HG03571 (cell line): ENCODE results near the gene RSKR.
A peak's percentile ranks its signal among the peaks of the same experiment; 100 is the strongest.
"Not testable (repeated sequence)": the region's sequence is repeated elsewhere in the genome, so short reads cannot be mapped to it uniquely, and the experiment has no call there.

Experiments
- ATAC-seq: cut with Tn5 transposase; IDR thresholded peaks from one replicate; pipeline ENCODE4 v1.9.1; 2021; ENCODE audit not compliant: unreplicated experiment

Gene RSKR, protein sequence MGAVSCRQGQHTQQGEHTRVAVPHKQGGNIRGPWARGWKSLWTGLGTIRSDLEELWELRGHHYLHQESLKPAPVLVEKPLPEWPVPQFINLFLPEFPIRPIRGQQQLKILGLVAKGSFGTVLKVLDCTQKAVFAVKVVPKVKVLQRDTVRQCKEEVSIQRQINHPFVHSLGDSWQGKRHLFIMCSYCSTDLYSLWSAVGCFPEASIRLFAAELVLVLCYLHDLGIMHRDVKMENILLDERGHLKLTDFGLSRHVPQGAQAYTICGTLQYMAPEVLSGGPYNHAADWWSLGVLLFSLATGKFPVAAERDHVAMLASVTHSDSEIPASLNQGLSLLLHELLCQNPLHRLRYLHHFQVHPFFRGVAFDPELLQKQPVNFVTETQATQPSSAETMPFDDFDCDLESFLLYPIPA

DNA sequence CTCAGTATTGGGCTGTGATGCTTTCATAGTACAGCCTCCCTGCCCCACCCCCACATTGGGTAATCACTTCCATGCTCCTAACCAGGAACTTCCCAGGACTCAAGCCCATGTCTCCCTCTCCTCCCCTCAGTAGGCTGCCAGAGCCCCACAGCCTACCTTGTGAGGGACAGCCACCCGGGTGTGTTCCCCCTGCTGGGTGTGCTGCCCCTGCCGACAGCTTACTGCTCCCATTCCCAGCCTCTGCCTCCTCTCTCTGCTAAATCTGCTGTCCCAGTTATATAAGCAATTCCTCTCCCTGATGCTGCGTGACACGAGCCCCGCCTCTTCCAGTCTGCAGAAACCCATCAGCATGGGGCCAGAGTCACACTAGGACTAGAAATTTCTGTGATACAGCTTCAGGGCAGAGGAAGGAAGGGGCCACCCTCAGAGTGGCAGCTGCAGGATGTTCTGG is at the start of gene RSKR:
TSS of gene RSKR (minus strand) at position 255 of the 451 bp plus-strand sequence. CDS start at position 231, 24 bp downstream.
- ATAC-seq: no peak

DNA sequence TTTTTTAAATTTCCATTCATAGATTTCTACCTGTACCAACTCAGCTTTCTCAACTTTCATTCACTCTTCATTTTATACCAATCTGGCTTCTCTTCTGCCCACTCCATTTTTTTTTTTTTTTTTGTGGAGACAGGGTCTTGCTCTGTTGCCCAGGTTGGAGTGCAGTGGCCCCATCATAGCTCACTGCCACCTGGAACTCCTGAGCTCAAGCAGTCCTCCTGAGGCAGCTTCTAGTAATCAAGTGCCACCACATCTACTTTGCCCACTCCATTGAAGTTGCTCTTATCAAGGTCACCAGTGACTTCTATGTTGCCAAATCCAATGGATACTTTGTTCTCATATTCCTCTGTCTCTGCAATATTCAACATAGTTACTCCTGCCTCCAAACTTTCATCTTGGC is 49.7 kb upstream of the RSKR start:
- no peak for ATAC-seq

DNA sequence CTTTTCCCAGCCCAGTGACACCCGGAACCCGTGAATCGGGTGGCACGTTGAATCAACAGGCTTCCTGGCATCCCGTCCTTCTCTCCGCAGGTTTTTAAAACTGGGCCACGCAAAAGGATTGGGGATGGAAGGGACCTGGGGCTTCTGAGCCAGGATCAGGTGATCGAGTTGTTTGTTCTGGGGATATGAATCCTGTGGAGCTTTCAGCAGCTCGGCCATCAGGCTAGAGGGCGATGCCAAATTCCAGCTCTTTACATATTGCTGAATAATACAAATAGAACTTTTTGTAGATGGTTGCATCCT is 48.5 kb upstream of the RSKR start:
- ATAC-seq: no peak

DNA sequence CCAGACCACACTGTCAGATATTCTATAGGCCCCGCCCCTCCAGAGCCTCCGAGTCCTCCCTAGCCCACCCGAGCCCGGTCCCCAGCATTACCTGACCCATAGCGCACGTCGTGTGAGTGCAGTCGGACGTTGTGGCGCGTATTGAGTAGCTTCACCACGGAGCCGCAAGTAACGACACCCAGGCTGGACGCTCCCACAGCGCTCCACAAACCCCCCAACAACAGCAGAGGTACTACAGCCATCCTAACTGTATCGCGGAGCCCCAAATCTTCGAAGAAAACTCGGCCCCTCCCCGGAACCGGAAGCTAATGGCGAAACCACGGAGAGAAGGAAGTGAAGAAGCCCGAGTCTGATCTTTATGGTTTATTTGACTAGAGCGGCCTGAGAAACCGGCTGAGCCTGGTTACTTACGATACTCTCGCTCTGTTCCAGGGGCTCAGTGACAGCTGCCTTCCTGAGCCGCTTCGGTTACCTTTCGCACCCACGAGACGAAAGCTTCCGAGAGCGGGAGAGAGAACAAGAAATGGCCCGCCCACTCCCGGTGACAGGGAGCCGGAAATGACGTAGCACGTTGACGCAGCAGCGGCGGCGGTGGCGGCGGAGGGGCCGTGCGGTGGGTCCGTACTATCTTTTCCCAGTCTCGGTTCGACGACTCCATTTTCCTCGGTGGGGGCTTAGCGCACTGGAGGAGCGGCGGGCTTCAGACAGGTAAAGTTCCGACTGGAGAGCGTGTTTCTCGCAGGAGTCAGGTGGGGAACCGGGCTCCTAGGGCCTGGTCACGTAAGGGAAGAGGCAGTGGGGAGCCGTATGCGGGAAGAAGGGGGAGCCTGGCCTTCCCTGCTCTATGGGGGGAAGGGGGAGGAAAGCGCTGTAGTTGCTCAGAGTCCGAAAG is 47.9 kb upstream of the RSKR start, which contains the start of the genes SDF2 and SUPT6H:
TSS of gene SDF2 (minus strand) at position 272 of the 892 bp plus-strand sequence. CDS start at position 242, 30 bp downstream.
TSS of gene SUPT6H (plus strand) at position 571 of the 892 bp plus-strand sequence. CDS start 11,197 bp downstream, outside the sequence.
- ATAC-seq: peak; percentile 86

DNA sequence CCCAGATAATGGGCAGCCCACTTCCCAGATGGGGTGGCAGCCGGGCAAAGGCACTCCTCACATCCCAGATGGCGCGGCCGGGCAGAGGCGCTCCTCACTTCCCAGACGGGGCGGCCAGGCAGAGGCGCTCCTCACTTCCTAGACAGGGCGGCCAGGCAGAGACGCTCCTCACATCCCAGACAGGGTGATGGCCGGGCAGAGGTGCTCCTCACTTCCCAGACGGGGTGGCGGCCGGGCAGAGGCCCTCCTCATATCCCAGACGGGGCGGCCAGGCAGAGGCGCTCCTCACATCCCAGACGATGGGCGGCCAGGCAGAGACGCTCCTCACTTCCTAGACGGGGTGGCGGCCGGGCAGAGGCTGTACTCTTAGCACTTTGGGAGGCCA is 45.5 kb upstream of the RSKR start:
- not testable (repeated sequence) for ATAC-seq

DNA sequence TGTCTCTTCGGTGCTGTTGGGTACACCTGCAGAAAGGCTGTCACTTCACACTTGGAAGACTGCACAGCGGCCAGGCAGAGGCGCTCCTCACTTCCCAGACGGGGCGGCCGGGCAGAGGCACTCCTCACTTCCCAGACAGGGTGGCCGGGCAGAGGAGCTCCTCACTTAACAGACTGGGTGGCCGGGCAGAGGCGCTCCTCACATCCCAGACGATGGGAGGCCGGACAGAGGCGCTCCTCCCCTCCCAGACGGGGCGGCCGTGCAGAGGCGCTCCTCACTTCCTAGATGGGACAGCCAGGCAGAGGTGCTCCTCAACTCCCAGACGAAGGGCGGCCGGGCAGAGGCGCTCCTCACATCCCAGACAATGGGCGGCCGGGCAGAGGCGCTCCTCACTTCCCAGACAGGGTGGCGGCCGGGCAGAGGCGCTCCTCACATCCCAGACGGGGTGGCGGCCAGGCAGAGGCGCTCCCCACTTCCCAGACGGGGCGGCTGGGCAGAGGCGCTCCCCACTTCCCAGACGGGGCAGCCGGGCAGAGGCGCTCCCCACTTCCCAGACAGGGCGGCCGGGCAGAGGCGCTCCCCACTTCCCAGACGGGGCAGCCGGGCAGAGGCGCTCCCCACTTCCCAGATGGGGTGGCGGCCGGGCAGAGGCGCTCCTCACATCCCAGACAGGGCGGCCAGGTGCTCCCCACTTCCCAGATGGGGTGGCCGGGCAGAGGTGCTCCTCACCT is 44.9 kb upstream of the RSKR start:
- not testable (repeated sequence) for ATAC-seq

DNA sequence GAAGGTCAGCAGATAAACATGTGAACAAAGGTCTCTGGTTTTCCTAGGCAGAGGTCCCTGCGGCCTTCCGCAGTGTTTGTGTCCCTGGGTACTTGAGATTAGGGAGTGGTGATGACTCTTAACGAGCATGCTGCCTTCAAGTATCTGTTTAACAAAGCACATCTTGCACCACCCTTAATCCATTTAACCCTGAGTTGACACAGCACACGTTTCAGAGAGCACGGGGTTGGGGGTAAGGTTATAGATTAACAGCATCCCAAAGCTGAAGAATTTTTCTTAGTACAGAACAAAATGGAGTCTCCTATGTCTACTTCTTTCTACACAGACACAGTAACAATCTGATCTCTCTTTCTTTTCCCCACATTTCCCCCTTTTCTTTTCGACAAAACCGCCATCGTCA is 44.4 kb upstream of the RSKR start:
- ATAC-seq: not testable (repeated sequence)

DNA sequence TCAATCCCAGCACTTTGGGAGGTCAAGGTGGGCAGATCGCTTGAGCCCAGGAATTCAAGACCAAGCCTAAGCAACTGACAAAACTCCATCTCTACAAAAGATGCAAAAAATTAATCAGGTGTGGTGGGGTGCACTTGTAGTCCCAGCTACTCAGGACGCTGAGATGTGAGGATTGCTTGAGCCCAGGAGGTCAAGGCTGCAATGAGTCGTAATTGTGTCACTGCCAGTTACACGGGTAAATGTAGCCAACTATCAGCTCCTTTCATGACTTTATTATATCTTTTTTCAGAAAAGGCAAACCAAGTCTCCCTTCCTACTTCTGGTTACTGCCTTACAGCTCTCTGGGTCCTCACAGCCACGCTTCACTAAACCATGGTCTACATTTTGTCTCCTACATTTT is 43.8 kb upstream of the RSKR start:
- no peak for ATAC-seq

DNA sequence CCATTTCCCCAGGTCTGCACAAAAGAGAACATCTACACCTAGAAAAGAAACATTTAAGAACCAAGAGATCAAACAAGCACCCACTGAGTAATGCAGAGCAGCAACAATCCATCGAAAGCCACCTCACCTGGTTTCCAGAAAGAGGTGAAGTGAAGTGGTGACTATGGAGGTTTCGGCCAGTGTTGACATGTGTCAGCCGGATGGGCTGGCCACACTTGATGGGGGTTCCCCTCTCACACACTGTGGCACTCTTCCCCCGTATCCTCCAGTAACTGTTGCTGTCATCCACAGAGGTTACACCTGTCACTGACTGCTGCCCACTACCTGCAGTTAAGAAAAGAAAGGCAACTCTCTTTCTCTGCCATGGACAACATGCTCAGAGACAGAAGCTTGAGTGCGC is 41.2 kb upstream of the RSKR start:
- no peak for ATAC-seq

DNA sequence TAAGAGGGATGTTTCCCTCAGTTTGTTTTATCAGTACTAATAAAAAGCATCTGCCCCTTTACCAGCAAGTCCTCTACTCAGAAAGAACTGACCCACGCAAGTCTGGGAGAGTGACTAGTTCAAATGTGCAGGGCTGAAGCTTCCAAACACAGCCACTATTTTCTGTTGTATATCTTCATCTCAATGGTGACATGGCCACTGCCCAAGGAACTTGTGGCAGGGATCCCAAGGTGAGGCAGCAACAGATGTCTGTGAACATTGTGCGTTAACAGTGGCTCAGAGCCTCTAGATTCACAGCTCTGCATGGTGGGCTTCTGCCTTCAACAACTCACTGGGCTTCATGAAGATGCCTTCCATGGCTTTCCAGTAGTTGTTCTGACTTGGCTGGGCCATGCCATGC is 34.7 kb upstream of the RSKR start:
- ATAC-seq: no peak

DNA sequence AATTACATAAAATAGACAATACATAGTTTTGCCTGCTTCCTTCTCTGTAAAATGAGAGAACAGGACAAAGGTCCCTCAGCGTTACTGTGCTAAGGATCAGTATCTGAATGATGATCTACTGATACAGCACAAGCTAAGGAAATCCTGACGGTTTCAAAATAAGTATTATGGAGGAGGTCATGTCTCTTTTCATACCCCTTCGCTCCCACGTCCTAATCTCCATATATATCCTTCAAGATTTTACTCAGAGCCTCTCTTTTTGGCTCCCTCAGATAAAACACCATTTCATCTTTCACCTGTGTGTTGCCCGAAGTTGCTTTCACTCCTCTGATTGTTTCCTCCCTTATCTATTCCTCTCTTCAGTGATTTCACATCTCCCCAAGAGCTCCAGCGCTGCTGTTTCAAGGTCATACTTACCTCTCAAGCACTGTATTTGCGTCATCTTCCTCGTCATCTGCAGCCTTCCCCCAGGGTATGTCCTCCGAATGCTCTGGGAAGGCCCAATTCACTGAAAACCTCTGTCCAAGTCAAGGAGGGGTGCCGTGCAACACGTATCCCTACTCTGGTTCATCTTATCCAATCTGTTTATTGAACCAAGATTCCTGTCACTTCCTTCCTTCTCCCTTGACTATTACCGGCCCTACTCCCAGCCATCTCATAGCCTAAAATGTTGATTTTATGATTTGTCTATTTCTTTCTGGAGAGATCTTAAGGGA is 32.2 kb upstream of the RSKR start:
- ATAC-seq: no peak

DNA sequence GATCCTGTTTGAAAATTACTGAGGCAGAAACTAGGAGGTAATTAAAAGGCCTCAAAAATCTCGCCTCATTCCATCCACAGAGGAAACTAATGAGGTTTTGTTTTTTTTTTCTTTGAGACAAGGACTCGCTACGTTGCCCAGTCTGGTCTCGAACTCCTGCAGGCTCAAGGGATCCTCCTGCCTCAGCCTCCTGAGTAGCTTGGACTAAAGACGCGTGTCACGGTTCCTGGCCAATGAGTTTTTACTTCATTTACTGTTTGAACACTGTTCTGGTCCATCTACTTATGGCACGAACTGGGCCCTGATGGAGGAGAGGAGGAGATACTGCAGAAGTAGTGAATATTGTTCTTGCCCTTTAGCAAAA is 31.6 kb upstream of the RSKR start:
- no peak for ATAC-seq

DNA sequence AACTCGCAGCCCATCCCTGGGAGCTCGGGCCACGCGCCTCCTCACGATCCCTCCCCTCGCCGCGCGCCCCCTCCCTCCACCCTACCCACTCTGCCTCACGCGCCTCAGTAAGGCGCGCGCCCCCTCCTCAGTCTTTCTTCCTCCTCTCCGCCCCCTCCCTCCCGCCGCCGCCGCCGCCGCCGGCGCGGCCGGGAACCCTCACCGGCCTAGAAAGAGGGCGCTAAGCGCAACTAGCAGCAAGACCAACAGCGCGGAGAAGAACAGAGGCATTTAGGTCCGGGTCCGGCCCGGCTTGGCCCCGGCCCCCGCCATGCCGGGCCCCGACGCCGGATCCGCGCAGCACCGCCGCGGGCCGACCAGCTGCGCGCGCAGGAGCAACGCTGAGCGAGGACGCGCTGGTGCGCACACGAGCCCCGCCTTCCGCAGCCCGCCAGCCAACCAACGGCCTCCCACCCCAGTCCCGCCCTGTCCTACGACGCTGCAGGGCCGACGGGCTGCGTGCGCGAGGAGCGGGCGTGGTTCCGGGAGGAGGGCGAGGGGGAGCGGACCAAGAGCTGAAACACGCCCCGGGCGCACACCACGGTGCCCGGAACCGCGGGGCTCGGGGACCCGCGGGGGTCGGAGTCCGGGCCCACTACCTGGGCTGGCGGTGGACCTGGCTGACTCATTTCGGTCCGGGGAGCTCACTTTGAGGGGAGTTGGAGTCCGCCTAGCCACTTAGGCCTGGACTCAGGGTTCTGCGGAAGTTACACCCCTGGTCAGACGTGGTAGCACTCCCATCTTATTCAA is 31.0 kb upstream of the RSKR start, which contains the start of gene BLTP2:
TSS of gene BLTP2 (minus strand) at position 372 of the 789 bp plus-strand sequence. CDS start at position 270, 102 bp downstream.
- ATAC-seq: peak; percentile 77

DNA sequence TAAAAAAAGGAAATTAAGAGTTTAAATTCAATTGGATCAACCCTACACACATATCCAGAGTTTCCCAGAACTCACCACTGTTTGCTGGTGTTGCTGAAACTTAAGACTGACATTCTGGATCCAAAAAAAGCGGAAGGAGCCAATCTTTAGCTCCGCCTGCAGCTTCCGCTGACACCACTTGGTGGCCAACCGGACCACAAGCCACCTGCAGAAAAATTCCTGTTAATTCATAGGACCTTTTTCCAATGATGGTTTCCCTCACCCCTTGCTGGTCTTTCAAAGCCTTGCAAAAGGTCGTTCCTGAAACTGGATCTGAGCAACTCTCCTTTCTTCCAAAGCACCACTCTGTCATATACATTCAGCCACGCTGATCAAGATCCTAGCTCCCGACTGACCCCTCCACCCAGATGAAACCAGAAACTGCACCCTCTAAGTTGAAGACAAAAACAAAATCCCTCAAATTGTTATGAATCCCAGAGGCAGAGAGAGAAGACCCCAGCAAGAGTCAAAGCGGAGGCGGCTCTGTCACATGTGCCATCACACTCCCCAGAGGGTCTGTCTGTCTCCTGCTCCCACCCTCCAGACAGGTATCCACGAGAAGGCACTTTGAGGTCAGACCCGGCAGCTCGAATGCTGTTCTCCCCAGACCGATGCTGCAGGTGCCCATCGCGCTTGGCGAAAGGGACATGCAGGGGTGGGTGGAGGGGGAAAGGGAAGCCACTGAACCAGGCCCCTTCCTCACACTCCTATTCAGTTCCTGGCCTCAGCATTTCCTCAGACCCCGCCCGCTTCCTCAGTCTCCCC is 30.2 kb upstream of the RSKR start:
- ATAC-seq: no peak

DNA sequence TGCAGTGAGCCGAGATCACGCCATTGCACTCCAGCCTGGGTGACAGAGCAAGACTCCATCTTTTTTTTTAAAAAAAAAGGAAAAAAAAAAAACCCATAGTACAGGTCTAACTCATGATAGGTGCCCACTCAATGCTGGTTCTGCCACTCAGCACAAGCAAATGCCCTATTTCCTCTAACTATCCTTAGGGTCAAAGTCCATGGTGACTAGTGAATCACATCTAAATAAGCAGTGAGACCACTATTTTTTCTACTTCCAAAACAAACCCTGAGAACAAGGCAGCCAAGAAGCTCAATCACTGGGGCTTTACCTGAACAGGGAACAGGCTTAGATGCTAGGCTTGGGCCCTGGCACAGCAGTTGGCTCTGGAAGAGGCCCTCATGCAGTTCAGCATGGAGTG is 27.6 kb upstream of the RSKR start:
- no peak for ATAC-seq

DNA sequence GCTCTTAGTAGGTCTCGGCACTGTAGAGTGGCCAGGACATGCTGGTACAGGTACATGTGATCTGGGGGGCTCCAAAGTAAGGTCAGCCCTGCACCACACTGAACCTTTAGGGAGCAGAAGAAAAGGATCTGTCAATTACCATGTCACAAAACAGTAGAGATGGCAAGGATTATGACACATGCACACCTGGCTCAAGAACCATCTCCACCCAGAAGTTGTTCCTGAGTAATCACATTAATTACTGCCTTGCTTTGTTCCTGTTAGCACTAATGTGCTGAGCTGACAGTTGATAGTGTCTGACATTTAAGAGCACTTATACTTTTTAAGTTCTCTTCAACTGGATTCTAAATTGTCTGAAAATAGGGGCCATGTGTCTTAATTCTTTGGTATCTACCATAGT is 21.5 kb upstream of the RSKR start:
- no peak for ATAC-seq

DNA sequence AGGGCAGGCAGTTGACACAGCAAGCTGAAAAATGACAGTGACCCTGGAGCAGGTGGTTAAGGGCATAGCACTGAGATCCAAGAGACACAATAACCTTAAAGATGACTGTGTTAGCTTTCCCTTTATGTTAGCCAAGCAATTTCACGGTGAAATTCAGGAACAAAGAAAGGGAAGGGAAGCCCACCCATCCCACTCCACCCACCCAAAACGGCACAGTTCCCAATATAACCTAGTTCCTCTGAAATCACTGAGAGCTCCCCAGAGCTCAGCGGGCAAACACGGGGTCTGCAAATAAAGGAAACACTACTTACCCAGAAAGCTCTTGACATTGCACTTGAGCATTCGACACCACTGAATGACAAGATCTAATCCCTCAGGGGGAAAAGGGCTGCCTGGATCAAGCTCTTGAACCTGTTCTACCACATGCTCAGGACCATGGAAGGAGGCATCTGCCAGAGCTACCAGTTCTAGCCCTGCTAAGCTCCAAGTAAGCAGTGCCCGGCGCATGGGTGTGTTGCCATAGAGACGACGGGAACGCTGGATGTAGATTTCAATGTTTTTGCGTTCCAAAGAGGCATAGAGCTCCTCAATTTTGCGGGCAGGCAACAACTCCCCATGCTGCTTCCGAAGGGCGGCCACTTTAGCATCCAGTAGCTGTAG is 20.4 kb upstream of the RSKR start:
- ATAC-seq: no peak

DNA sequence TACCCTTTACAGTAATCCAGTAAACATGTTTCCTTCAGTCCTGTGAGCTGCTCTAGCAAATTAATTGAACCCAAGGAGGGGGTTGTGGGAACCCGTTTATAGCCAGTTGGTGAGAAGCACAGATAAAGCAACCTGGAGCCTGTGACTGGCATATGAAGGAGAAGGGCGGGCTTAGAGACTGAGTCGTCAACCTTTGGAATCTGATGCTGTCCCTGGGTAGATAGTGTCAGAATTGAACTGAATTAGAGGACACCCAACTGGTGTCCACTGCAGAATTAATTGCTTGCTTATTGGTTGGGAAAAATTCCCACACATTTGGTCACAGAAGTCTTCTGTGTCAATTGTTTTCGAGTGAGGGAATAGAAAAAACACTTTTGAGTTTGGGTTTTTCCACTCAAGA is 12.8 kb upstream of the RSKR start:
- ATAC-seq: no peak
